Upper lobe of right lung (tissue), 1 donor: ENCODE data around the gene RSPH1. TPM values are rescaled to one million over a fixed set of nuclear protein-coding genes. Genes with fewer than 3 reads are reported as not detected.

Experiments
- ATAC-seq: fragments of 200-7000 bp; cut with Tn5 transposase; one replicate; pipeline ENCODE4 v1.9.1; 2020; ENCODE audit warnings: mild to moderate bottlenecking, moderate library complexity
- DNase-seq: peaks from one replicate; pipeline ENCODE4 v3.0.0-alpha.2; 2020
- H3K27ac ChIP-seq: fragments of 200-600 bp; one replicate; pipeline ENCODE4 v1.8.0; 2022
- H3K27me3 ChIP-seq: fragments of 200-600 bp; one replicate; pipeline ENCODE4 v1.8.0; 2022; ENCODE audit warnings: mild to moderate bottlenecking
- H3K36me3 ChIP-seq: fragments of 200-600 bp; one replicate; pipeline ENCODE4 v1.8.0; 2022
- H3K4me1 ChIP-seq: fragments of 200-600 bp; one replicate; pipeline ENCODE4 v1.8.0; 2022
- H3K4me3 ChIP-seq: fragments of 200-600 bp; one replicate; pipeline ENCODE4 v1.8.0; 2022; ENCODE audit warnings: mild to moderate bottlenecking
- H3K9me3 ChIP-seq: fragments of 200-600 bp; one replicate; pipeline ENCODE4 v1.8.0; 2022
- CTCF ChIP-seq: fragments of 200-600 bp; IDR thresholded peaks from one replicate; pipeline ENCODE4 v1.8.0; 2022; ENCODE audit warnings: antibody characterized with exemption
- intact Hi-C: fragments of 100-400 bp; cut with DNase I; formaldehyde crosslinking; loops from one replicate; pipeline ENCODE4 v1.11.0; 2022
- total RNA-seq: library from RNA; stranded (reverse); fragmentation: NEBNext Ultra II Directional; extraction: Animal tissue kit (Norgen Biotek cat#: 25700); gene quantifications from one replicate; pipeline ENCODE4 v1.2.1, GENCODE V29; 2021
- donor health status: DM: no; HTN: yes; CAD: no; lungs with severe emphysema.

Gene RSPH1
- total RNA-seq, 1 donor from 2014 or later = 0.84 TPM

GRCh38 chr21:42454786-42455185, 41.2 kb downstream of the RSPH1 start:
- Histone ChIP-seq H3K36me3 (no peaks in the 10 kb centered on the region), H3K4me1 (peaks cover 4% of the 10 kb centered on the region), H3K27me3 (no peaks in the 10 kb centered on the region), H3K27ac (no peak overlapping the region), H3K9me3 (no peaks in the 10 kb centered on the region), H3K4me3 (no peak overlapping the region)
- ATAC-seq = no peak
- intact Hi-C loops = no loop called here
- TF ChIP-seq CTCF = no peak
- DNase-seq = no peak

GRCh38 chr21:42453986-42454570, 41.9 kb downstream of the RSPH1 start:
- intact Hi-C loops = no loop called here
- Histone ChIP-seq H3K9me3 (no peaks in the 10 kb centered on the region), H3K27ac (no peak overlapping the region), H3K4me1 (peaks cover 4% of the 10 kb centered on the region), H3K27me3 (no peaks in the 10 kb centered on the region), H3K36me3 (no peaks in the 10 kb centered on the region), H3K4me3 (no peak overlapping the region)
- TF ChIP-seq CTCF = no peak
- ATAC-seq = no peak
- no peak for DNase-seq

GRCh38 chr21:42453224-42453985, 42.6 kb downstream of the RSPH1 start:
- no peak for TF ChIP-seq CTCF
- peaks cover 4% of the 10 kb centered on the region for H3K4me1 ChIP-seq
- no peak for DNase-seq
- no peak overlapping the region for H3K27ac ChIP-seq
- H3K36me3 ChIP-seq = no peaks in the 10 kb centered on the region
- ATAC-seq = no peak
- no peak overlapping the region for H3K4me3 ChIP-seq
- intact Hi-C loops = no loop called here
- H3K9me3 ChIP-seq = no peaks in the 10 kb centered on the region
- no peaks in the 10 kb centered on the region for H3K27me3 ChIP-seq

GRCh38 chr21:42452401-42453223, 43.4 kb downstream of the RSPH1 start:
- DNase-seq (no peak), ATAC-seq (no peak)
- Histone ChIP-seq H3K27ac (no peak overlapping the region), H3K9me3 (no peaks in the 10 kb centered on the region), H3K27me3 (no peaks in the 10 kb centered on the region), H3K4me1 (peaks cover 4% of the 10 kb centered on the region), H3K36me3 (no peaks in the 10 kb centered on the region), H3K4me3 (no peak overlapping the region)
- no peak for TF ChIP-seq CTCF
- intact Hi-C loops = no loop called here

GRCh38 chr21:42451941-42452340, 44.1 kb downstream of the RSPH1 start:
- no peaks in the 10 kb centered on the region for H3K36me3 ChIP-seq
- H3K27me3 ChIP-seq = no peaks in the 10 kb centered on the region
- TF ChIP-seq CTCF = no peak
- intact Hi-C loops = no loop called here
- DNase-seq (no peak), ATAC-seq (no peak)
- H3K9me3 ChIP-seq = no peaks in the 10 kb centered on the region
- H3K4me1 ChIP-seq = peaks cover 4% of the 10 kb centered on the region
- H3K4me3 ChIP-seq = no peak overlapping the region
- no peak overlapping the region for H3K27ac ChIP-seq
